HT-29 (cell line): ENCODE data around the gene TECPR1. TPM values are rescaled to one million over a fixed set of nuclear protein-coding genes. Genes with fewer than 3 reads are reported as not detected.

Experiments
- DNase-seq: peaks from one replicate; pipeline ENCODE4 v3.0.0-alpha.2; 2015; ENCODE audit warnings: low spot score
- total RNA-seq: library from RNA; depleted of rRNA; stranded (reverse); fragments of >200 nt; shearing (Covaris generic); gene quantifications from 2 replicates; pipeline ENCODE4 v1.2.3, GENCODE V29; 2014

TECPR1 gene
- total RNA-seq, 1 experiment from 2014 or later, result 36.2 TPM

- no peak for DNase-seq
Measured at GRCh38 chr7:98191668-98192431, 60.2 kb downstream of the TECPR1 start.

- DNase-seq, result no peak
Measured at GRCh38 chr7:98189559-98189958, 62.5 kb downstream of the TECPR1 start.

GRCh38 chr7:98187138-98187502 is 64.9 kb downstream of the TECPR1 start:
- DNase-seq, result no peak

GRCh38 chr7:98186452-98187137 is 65.4 kb downstream of the TECPR1 start:
- DNase-seq, result no peak

- DNase-seq, result no peak
Measured at GRCh38 chr7:98185101-98185500, 66.9 kb downstream of the TECPR1 start.

DNA sequence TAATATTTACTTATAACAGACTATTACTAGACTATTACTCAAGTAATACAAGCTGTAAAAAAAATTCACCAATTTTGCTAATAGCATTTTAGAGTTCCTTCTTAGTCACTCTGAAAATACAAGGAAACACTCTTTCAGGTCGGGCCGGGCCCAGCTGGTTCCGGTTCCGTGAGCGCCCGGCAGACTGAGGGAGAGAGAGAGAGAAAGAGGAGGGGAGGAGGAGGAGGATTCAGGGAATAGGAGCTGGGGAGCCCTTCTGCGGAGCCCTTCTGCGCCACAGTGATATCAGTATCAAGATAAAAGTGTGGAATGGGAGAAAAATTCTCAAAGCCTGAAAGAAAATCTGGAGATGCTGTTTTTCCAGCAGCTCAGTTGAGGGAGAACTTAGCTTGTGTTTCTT is 71.3 kb downstream of the TECPR1 start:
- no peak for DNase-seq

- DNase-seq, result no peak
Measured at GRCh38 chr7:98178762-98179490, 73.1 kb downstream of the TECPR1 start.

- DNase-seq, result peak; percentile 79
Measured at GRCh38 chr7:98178321-98178720, 73.7 kb downstream of the TECPR1 start.

DNA sequence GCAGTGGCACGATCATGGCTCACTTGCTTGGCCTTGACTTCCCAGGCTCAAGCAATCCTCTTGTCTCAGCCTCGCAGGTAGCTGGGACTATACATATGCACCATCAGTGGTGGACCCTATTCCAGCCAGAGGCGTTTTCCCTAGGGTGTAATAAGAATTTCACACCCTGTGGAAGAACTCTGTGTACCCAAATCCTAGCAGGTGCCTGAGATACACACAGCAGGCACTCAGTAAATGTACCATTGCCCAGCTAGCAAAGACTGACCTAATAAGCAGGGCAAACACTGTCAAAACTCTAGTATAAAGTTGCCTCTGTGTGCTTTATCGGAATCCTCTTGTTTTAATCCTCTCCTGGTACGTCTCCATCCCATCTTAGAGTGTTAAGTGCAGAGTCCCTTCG is 74.5 kb downstream of the TECPR1 start:
- no peak for DNase-seq

DNA sequence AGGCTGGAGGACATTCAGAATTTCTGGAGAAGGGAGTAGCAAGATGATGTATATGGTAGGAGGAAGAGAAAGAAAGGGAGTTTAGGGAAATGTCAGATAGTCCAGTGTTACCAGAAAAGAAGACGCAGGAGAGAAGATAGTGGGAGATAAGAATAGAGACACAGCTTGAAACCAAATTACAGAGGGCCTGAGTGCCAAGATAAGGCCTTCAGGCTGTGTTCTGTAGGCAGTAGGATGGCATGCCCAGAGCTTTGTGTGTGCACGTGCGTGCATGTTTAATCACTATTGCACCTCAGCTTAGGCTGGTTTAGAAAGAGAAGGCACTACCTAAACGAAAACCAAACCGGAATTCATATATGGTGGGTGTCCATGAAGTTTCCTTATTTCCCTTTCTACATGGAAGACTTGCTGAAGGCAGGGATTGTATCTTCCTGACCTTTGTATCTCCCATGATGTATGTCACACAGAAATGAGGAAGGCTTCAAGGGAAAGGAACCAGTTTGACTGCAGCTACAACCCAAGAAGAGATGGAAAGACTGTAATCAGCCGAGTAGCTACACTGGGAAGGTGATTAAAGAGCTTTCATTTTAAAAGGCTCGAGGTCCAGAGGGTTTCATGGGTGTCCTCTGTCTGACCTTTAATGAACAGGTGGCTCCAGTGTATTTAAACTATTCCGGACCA is 76.6 kb downstream of the TECPR1 start:
- DNase-seq, result no peak

DNA sequence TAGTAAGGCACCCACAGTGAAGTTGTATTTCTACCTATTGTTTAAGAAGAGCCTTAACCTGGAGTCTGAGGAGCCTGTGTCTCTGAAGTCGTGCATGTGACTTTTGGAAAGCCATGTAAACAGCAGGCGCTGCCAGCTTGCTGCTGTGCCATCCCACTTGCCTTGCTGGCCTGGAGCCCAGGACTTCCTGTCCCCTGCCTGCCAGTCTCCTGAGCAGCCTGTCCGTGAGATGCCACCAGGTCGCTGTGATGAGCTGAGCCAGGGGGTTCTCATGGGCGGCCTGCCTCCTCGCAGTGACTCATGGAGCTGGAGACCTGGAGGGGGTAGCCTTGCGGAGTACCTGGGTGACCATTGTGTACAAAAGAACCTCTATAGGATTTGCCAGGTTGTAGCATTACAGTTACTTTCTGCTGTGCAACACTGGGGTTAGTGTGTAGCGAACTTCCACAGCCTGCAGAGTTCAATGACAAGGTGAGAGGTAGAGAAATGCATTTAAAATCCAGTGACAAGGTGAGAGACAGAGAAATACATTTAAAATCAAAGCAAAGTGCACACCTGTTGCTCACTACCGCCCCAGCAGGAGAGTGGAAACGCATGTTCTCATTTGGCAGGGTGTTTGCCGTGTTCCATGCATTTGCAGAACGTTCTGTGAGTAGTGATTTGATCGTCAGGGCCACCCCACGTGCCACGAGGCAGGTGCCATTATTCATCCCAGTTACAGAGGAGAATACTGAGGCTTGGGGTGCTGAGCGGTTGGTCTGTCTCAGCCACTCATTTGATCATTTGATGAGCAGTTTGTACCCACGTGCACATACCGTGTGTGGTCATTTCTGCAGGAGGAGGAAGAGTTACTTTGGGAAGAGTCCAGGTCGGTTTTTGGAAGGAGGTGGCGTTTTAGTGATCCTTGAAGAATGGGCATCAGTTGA is 77.4 kb downstream of the TECPR1 start:
- DNase-seq, result no peak

DNA sequence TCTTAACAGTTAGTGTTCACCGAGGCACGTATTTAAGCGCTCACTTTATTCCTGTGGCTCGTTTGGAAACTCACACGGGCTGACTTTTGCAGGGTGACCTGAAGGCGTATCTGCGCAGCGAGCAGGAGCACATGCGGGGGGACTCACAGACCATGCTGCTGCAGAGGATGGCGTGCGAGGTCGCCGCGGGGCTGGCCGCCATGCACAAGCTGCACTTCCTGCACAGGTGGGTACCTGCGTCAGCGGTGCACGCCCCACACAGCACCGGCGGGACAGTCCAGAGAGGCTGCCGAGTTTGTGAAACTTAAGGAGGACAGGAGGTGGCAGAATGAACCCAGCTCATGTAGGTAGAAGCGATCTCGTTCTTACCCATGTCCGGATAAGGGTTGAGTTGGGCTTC is 80.6 kb downstream of the TECPR1 start:
- no peak for DNase-seq

- DNase-seq, result no peak
Measured at GRCh38 chr7:98170966-98171365, 81.1 kb downstream of the TECPR1 start.

DNA sequence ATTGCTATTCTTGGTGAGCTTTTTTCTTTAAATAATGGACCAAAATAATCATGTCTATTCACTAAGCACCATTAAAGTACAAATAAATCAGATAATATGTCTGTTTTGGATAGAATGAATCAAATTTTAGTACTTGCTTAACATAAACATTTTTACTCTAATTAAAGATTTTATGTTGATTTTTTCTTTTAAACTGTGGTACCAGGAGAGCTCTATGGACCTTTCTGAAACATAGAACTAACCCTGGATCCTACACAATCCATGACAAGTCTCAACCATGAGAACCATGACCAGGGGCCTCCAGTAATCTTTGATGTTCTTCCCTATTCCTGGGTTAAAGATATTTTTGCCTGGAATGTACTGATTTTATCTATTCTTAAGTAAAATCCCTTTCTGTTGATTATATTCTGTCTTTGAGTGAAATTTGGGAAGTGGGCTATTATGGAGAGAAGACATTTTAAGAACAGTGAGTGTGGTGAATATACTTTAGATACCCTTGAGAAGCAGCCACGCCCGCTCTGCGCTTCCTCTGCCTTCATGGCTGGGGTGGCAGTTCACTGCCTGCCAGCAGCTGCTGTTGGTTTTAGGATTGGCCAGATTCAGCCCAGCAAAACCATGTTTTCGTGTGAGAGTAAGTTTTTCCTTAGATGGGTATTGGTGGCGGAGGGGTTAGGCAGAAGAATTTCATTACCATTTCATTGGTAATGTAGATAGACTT is 83.0 kb downstream of the TECPR1 start:
- no peak for DNase-seq

GRCh38 chr7:98168181-98168903 is 83.7 kb downstream of the TECPR1 start:
- DNase-seq, result peak; percentile 92

DNA sequence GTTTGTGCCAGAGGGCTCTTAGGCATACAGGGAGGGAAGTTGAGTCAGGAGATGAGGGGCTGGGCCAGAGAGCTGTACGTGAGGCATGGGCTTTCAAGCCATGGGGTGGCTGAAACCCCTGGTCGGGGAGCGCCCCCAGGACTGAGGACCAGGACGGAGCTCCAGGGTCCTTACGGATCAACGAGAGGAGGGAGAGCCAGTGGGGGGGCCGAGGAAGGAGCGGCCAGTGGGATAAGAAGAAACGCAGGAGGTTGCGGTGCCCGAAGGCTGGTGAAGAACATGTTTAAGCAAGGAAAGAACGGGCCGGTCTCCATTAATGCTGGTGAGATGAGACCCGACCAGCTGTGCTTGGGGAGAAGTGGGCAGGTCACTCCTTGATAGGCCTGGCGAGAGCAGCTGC is 84.4 kb downstream of the TECPR1 start:
- DNase-seq, result no peak

- no peak for DNase-seq
Measured at GRCh38 chr7:98166668-98166970, 85.4 kb downstream of the TECPR1 start.

GRCh38 chr7:98165827-98166667 is 86.0 kb downstream of the TECPR1 start:
- peak; percentile 84 for DNase-seq
